Neural crest cell (in vitro differentiated cells): Measurements from ENCODE around the gene TIPRL. TPM values are rescaled to one million over a fixed set of nuclear protein-coding genes. Genes with fewer than 3 reads are reported as not detected.
"Not testable (repeated sequence)": the region's sequence is repeated elsewhere in the genome, so short reads cannot be mapped to it uniquely, and the experiment has no call there.

Experiments
- DNase-seq: peaks from one replicate; pipeline ENCODE4 v3.0.0; 2021; ENCODE audit warnings: low read depth, mixed read lengths, low spot score
- H3K27ac Mint-ChIP-seq: one replicate; pipeline ENCODE4 v1.8.0; 2021; ENCODE audit warnings: mild to moderate bottlenecking, mixed read lengths; ENCODE audit not compliant: unreplicated experiment
- H3K27me3 Mint-ChIP-seq: 2 replicates; pipeline ENCODE4 v1.8.0; 2021; ENCODE audit warnings: low read depth, mild to moderate bottlenecking, mixed read lengths
- H3K36me3 Mint-ChIP-seq: 2 replicates; pipeline ENCODE4 v1.8.0; 2021; ENCODE audit warnings: low read depth, mild to moderate bottlenecking, mixed read lengths
- H3K4me1 Mint-ChIP-seq: 2 replicates; pipeline ENCODE4 v1.8.0; 2021; ENCODE audit warnings: mixed read lengths
- H3K4me3 Mint-ChIP-seq: one replicate; pipeline ENCODE4 v1.8.0; 2021; ENCODE audit warnings: mild to moderate bottlenecking, mixed read lengths
- H3K9me3 Mint-ChIP-seq: 2 replicates; pipeline ENCODE4 v1.8.0; 2021; ENCODE audit warnings: mixed read lengths
- total RNA-seq: library from RNA; stranded (reverse); gene quantifications from 2 replicates; pipeline ENCODE4 v1.2.1, GENCODE V29; 2021
- TF ChIP-seq, protein P1 (sequence below): fragments of 200-600 bp; sonication (generic); conservative IDR thresholded peaks from 2 replicates; pipeline ENCODE4 v1.5.0; 2021; ENCODE audit warnings: antibody characterized with exemption, mild to moderate bottlenecking

Gene TIPRL
- total RNA-seq, 1 donor from 2014 or later, result 28.3 TPM

DNA sequence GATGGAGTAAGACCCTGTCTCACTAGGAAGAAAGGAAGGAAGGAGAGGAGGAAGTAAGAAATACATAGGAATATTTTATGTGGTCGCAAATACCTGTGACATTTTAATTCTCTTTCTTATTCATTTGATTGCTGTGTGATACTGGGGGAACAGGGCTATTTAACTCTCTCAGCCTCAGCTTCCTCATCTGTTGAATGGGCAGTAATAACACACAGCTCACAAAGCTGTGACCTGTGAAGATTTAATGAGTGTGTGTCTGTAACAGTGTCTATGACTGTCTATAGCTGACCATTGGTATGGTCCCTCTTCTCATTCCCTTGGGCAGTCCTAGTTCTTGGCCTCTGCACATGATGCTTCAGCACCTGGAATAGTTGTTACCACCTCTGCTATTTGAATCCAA, 28.5 kb upstream of the TIPRL start:
- Mint-ChIP-seq H3K36me3 (no peaks in the 10 kb centered on the region), H3K4me3 (no peak overlapping the region), H3K27me3 (no peaks in the 10 kb centered on the region), H3K9me3 (no peaks in the 10 kb centered on the region), H3K4me1 (peaks cover 6% of the 10 kb centered on the region), H3K27ac (no peak overlapping the region)
- TF ChIP-seq, protein P1, sequence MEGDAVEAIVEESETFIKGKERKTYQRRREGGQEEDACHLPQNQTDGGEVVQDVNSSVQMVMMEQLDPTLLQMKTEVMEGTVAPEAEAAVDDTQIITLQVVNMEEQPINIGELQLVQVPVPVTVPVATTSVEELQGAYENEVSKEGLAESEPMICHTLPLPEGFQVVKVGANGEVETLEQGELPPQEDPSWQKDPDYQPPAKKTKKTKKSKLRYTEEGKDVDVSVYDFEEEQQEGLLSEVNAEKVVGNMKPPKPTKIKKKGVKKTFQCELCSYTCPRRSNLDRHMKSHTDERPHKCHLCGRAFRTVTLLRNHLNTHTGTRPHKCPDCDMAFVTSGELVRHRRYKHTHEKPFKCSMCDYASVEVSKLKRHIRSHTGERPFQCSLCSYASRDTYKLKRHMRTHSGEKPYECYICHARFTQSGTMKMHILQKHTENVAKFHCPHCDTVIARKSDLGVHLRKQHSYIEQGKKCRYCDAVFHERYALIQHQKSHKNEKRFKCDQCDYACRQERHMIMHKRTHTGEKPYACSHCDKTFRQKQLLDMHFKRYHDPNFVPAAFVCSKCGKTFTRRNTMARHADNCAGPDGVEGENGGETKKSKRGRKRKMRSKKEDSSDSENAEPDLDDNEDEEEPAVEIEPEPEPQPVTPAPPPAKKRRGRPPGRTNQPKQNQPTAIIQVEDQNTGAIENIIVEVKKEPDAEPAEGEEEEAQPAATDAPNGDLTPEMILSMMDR, result no peak
- DNase-seq, result no peak

DNA sequence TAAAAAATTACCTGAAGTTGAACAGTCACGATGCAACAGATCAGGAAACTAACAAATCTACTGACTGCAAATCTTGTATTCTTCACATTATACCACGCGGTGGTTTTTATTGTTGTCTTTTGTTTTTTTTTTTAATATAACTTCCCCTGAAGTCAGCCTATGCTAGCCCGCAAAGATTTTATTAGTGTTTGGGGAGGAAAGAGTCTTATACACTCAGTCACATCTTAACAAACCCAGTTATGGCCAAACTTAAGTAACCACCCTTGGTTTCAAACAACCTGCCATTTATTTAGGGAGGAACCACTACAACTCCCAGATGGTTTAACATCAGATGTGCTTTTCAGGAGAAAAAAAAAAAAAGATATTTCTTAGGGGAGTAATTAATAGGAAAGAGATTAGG, 26.8 kb upstream of the TIPRL start:
- Mint-ChIP-seq H3K4me1 (no peaks in the 10 kb centered on the region), H3K9me3 (peaks cover 6% of the 10 kb centered on the region), H3K36me3 (no peaks in the 10 kb centered on the region), H3K27ac (no peak overlapping the region), H3K4me3 (no peak overlapping the region), H3K27me3 (no peaks in the 10 kb centered on the region)
- TF ChIP-seq, protein P1, result no peak
- DNase-seq, result no peak

DNA sequence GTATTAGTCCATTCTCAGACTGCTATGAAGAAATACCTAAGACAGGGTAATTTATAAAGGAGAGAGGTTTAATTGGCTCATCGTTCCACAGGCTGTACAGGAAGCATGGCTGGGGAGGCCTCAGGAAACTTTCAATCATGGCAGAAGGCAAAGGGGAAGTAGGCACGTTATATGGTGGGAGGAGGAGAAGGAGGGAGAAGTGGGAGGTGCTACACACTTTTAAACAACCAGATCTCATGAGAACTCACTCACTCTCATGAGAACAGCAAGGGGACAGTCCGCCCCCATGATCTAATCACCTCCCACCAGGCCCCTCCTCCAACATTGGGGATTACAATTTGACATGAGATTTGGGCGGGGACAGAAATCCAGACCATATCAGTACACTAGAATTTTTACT, 24.1 kb upstream of the TIPRL start:
- H3K4me1 Mint-ChIP-seq, H3K27me3 Mint-ChIP-seq, H3K4me3 Mint-ChIP-seq, DNase-seq, H3K36me3 Mint-ChIP-seq, H3K27ac Mint-ChIP-seq: not testable (repeated sequence)
- H3K9me3 Mint-ChIP-seq, result peaks cover 18% of the 10 kb centered on the region

DNA sequence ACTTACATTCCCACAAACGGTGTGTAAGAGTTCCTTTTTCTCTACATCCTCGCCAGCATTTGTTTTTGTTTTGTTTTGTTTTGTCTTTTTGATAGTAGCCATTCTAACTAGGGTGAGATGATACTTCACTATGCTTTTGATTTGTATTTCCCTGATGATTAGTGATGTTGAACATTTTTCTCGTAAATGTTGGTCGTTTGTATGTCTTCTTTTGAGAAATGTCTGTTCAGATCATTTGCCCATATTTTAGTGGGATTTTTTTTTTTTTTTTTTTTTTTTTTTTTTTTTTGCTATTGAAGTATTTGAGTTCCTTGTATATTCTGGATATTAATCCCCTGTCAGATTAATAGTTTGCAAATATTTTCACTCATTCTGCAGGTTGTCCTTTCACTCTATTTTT, 22.9 kb upstream of the TIPRL start:
- Mint-ChIP-seq H3K27ac (no peak overlapping the region), H3K4me3 (no peak overlapping the region), H3K27me3 (no peaks in the 10 kb centered on the region), H3K9me3 (peaks cover 19% of the 10 kb centered on the region), H3K36me3 (peaks cover 12% of the 10 kb centered on the region), H3K4me1 (no peaks in the 10 kb centered on the region)
- TF ChIP-seq, protein P1, result no peak
- no peak for DNase-seq

DNA sequence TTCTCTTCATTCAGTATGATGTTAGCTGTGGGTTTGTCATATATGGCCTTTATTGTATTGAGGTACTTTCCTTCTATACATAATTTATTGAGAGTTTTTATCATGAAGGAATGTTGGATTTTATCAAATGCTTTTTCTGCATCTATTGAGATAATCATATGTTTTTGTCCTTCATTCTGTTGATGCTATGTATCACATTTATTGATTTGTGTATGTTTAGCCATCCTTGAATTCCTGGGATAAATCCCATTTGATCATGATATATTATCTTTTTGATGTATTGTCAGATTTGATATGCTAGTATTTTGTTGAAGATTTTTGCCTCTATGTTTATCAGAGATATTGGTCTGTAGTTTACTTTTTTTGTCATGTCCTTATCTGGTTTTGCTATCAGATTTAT, 21.1 kb upstream of the TIPRL start:
- Mint-ChIP-seq H3K9me3 (peaks cover 23% of the 10 kb centered on the region), H3K4me3 (no peak overlapping the region), H3K36me3 (peaks cover 12% of the 10 kb centered on the region), H3K27me3 (no peaks in the 10 kb centered on the region), H3K4me1 (no peaks in the 10 kb centered on the region), H3K27ac (no peak overlapping the region)
- DNase-seq, result no peak
- TF ChIP-seq, protein P1, result no peak

DNA sequence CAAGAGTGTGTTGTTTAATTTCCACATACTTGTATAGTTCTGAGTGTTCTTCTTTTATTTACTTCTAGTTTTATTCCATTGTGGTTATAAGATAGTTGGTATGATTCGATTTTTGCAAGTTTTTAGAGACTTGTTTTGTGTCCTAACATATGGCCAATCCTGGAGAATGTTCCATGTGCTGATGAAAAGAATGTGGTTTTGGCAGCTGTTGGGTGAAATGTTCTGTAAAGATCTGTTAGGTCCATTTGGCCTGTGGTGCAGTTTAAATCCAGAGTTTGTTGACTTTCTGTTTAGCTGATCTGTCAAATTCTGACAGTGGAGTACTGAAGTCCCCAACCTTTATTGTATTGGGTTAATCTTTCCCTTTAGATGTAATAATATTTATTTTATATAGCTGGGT, 19.5 kb upstream of the TIPRL start:
- DNase-seq, result no peak
- H3K36me3 Mint-ChIP-seq, result peaks cover 12% of the 10 kb centered on the region
- no peak overlapping the region for H3K27ac Mint-ChIP-seq
- H3K4me1 Mint-ChIP-seq, result no peaks in the 10 kb centered on the region
- peaks cover 23% of the 10 kb centered on the region for H3K9me3 Mint-ChIP-seq
- no peak overlapping the region for H3K4me3 Mint-ChIP-seq
- H3K27me3 Mint-ChIP-seq, result no peaks in the 10 kb centered on the region
- TF ChIP-seq, protein P1, result no peak
